Measurements from ENCODE around the gene PDGFA.

The PDGFA gene

DNA sequence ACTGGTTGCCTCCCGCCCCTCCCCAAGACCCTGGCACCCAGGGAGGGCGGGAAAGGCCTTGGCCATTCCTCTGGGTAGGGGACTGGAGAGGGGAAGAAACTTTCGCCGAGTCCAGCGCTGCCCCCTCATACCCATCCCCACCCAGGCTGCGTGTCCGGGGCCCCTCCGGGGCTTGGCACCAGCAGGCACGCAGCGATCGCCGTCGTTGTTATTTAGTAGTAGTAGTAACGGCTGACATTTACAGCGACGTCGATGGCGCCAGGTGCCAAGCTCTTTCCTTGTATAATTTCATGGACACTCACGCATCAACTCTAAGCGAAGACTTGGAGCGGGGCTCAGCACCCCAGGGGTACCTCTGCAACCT is 3.3 kb upstream of the PDGFA start:
- no peak overlapping the region for H3K27ac ChIP-seq
- peaks cover 0 to 21% of the 10 kb centered on the region in 2 experiments for H3K4me1 ChIP-seq (ENCODE audit: control insufficient read depth in 1 of 2, insufficient read depth in 1 of 2, low read depth in 1 of 2, low read length in 1 of 2)
- no peaks in the 10 kb centered on the region for H3K9me3 ChIP-seq
- TF ChIP-seq, protein P1, sequence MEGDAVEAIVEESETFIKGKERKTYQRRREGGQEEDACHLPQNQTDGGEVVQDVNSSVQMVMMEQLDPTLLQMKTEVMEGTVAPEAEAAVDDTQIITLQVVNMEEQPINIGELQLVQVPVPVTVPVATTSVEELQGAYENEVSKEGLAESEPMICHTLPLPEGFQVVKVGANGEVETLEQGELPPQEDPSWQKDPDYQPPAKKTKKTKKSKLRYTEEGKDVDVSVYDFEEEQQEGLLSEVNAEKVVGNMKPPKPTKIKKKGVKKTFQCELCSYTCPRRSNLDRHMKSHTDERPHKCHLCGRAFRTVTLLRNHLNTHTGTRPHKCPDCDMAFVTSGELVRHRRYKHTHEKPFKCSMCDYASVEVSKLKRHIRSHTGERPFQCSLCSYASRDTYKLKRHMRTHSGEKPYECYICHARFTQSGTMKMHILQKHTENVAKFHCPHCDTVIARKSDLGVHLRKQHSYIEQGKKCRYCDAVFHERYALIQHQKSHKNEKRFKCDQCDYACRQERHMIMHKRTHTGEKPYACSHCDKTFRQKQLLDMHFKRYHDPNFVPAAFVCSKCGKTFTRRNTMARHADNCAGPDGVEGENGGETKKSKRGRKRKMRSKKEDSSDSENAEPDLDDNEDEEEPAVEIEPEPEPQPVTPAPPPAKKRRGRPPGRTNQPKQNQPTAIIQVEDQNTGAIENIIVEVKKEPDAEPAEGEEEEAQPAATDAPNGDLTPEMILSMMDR (IDR thresholded peaks at IDR 0.05), result no peak
- H3K4me3 ChIP-seq (ENCODE audit: low read depth in 1 of 2, low read length in 1 of 2), result no peak overlapping the region
- H3K27me3 ChIP-seq, result peaks cover 89% of the 10 kb centered on the region
- H3K36me3 ChIP-seq, result no peaks in the 10 kb centered on the region

GRCh38 chr7:522071-522950 is 2.7 kb upstream of the PDGFA start:
- Histone ChIP-seq H3K36me3 (no peaks in the 10 kb centered on the region), H3K27me3 (peaks cover 92% of the 10 kb centered on the region), H3K27ac (no peak overlapping the region), H3K4me1 (ENCODE audit: control insufficient read depth in 1 of 2, insufficient read depth in 1 of 2, low read depth in 1 of 2, low read length in 1 of 2) (peaks cover 0 to 21% of the 10 kb centered on the region in 2 experiments), H3K4me3 (ENCODE audit: low read depth in 1 of 2, low read length in 1 of 2) (no peak overlapping the region), H3K9me3 (no peaks in the 10 kb centered on the region)
- TF ChIP-seq, protein P1 (IDR thresholded peaks at IDR 0.05), result no peak

DNA sequence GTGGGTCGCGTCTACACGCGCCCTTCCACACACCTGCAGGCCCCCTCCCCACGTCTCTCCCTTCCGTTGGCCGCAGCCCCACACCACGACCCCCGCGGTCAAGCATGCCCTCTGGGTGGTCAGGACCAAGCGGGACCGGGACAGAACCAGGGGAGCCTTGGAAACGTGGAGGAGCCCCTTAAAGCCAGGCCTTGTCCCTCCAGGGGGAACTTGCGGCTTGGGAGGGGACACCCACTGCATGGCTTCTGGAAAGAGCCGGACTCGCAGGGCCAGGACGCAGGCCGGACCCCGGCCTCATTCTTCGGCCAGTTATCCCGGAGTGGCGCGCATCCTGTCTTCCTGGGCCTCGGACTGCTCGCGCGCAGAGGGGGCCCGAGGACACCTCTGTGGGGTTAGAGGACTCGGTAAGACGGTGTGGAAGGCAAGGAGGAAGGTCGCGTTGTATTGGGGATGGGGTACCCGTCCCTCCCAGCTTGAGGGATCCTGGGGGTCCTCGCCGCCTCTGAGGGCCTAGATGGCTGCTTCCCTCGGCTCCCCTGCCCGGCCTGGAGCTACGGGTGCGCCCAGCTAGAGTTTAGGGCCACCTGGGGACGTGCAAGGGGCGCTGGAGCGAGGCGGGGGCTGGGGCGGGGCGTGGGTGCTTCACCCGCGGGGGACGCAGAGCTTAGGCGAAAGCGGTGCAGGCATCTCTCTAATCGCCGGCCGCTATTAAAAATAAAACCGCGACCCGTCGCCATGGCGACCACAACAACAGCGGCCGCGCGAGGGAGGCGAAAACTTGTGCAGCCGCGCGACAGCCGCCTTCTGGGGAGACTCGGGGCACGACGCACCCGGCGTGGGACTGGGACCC is 1.8 kb upstream of the PDGFA start:
- Histone ChIP-seq H3K36me3 (no peaks in the 10 kb centered on the region), H3K4me3 (ENCODE audit: low read depth in 1 of 2, low read length in 1 of 2) (no peak overlapping the region), H3K27me3 (peaks cover 97% of the 10 kb centered on the region), H3K27ac (no peak overlapping the region), H3K4me1 (ENCODE audit: control insufficient read depth in 1 of 2, insufficient read depth in 1 of 2, low read depth in 1 of 2, low read length in 1 of 2) (peaks cover 0 to 21% of the 10 kb centered on the region in 2 experiments), H3K9me3 (no peaks in the 10 kb centered on the region)
- TF ChIP-seq, protein P1 (IDR thresholded peaks at IDR 0.05), result no peak

DNA sequence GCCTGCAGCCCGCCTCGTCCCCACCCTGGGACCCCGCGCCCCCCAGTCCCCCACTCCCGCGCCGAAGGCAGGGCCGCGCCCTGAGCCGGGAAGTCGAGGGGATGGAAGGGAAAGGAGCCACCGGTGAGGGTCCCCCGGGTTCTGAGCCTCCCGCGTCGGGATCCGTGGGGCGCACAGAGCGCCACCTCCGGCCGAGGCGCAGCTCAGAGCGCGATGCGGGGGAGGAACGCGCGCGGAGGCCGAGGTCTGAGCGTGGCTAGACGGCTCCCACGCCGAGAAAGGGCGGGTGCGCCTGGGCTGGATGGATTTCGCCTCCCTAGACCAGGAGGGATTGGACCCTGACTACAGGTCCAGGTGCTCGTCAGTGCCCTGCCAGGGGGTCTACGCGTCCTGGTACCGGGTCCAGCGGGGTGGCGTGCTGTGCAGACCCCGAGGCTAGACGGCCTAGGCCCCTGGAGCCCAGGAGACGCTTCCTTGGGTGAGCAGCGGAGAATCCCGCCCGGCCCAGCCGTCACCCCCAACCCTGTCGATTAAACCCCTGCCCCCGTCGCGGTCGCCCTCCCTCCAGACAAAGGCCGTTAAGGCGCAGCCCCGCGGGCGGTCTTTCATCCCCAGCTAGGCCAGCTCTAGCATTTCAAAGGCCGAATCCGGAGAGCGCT is 986 bp upstream of the PDGFA start:
- Histone ChIP-seq H3K36me3 (no peaks in the 10 kb centered on the region), H3K27ac (no peak overlapping the region), H3K9me3 (no peaks in the 10 kb centered on the region), H3K4me3 (ENCODE audit: low read depth in 1 of 2, low read length in 1 of 2) (no peak overlapping the region), H3K4me1 (ENCODE audit: control insufficient read depth in 1 of 2, insufficient read depth in 1 of 2, low read depth in 1 of 2, low read length in 1 of 2) (peaks cover 0 to 21% of the 10 kb centered on the region in 2 experiments), H3K27me3 (peaks cover 98% of the 10 kb centered on the region)
- TF ChIP-seq, protein P1 (IDR thresholded peaks at IDR 0.05), result no peak
